ENCODE data around the gene CRYBG2. TPM values are rescaled to one million over a fixed set of nuclear protein-coding genes. Genes with fewer than 3 reads are reported as not detected.
"Not testable (repeated sequence)": the region's sequence is repeated elsewhere in the genome, so short reads cannot be mapped to it uniquely, and the experiment has no call there.

Gene CRYBG2
- total RNA-seq, 1 donor from 2014 or later, result 13.7 TPM

DNA sequence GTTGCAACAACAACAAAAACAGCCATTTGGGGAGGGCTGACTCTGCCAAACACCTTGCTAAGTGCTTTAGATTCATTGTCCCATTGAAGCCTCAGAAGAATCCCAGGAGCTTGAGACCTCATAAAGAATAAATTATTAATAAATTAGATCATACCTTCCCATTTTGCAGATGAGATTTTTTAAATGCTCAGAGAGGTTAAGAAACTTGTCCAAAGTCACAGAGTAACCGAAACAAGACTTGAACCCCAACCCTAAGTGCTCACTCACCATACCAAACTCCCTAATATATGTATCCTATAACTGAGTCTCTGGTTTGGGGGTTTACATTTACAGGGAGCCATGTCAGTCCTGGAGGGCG, 3.6 kb downstream of the CRYBG2 start:
- no peak for DNase-seq

DNA sequence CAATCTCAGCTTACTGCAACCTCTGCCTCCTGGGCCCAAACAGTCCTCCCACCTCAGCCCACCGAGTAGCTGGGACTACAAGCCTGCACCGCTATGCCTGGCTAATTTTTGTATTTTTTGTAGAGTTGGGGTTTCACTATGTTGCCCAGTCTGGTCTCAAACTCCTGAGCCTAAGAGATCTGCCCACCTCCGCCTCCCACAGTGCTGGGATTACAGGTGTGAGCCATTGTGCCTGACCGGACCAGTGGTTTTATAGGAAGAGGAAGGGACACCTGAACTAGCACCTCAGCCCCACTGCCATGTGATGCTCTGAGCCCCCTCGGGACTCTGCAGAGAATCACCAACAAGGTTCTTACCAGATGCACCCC, 4.1 kb downstream of the CRYBG2 start:
- no peak for DNase-seq

DNA sequence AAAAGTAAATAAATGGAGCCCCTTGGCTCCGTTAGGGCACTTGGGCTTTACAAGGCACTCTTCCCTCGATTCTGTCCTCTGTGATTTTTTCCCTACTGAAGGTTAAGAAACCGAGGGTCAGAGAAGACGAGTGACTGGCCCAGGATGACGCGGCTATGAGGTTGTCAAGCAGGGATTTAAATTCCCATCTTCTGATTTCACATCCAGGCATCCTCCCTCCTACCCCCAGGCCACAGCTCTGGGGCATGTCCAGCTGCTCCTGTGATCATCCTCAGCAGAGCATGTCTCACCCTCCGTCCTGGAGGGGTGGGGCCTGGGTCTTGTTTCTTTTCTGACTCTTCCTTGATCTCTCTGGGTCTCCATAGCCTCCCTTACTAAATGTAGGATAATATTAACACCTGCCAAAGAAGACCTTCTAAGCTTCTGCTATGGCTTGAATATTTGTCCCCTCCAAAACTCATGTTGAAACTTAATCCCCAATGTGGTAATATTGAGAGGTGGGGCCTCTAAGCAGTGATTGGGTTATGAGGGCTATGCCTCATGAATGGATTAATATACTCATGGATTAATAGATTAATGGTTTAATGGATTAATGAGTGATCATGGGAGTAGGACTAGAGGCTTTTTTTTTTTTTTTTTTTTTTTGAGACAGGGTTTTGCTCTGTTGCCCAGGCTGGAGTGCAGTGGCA, 4.6 kb downstream of the CRYBG2 start:
- DNase-seq, result no peak

DNA sequence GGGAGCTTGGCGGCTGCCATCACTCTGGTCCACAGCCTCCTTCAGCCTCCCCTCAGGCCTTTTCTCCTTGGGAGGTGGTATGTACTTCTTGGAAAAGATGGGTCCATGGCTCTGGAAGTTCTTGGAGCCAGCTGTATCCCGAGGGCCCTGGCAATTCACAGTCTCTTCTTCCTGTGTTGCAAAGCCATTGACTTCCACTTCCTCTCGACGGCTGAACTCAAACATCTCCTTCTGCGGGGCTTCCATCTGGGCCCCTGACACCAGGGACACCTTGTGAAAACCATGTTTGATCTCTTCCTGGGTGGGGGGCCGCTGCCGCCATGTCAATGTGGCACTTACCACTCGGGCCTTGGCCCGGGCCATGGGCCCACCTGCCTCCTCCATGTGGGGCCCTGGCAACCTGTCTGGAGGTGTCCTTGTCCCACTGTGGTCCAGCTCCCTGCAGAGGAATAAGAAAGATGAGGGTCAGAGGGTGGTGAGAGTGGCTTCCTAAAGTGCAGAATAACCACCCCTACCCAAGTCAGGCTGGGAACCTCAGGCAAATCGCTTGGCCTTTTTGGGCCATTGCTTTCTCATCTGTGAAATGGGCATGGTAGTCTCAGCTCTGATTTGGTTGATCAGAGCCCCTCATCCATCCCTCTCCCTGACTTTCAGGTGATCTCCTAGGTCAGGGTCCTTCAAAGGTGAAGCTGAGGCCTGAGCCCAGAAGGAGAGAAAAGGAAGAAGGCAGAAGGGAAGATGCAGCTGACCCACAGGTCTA, 7.5 kb downstream of the CRYBG2 start:
- no peak for DNase-seq

DNA sequence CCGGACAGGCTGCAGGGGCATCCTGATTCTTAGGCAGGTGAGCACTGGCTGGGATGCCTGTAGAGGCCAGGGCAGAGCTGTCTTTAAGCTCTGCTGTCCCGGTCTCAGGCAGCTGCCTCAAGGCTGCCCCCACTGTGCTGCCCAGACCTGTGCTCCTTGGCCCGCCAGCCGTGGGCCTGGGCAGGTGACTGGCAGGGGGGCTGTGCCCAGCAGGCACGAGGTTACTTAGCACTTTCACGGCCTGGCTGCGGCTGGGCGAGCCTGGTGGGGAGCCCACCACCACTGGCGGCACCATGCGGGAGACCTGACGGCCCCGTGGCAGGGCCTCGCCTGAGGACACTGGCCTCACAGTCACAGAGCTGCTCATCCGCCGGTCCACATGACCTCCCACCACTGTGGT, 8.2 kb downstream of the CRYBG2 start:
- DNase-seq, result no peak

DNA sequence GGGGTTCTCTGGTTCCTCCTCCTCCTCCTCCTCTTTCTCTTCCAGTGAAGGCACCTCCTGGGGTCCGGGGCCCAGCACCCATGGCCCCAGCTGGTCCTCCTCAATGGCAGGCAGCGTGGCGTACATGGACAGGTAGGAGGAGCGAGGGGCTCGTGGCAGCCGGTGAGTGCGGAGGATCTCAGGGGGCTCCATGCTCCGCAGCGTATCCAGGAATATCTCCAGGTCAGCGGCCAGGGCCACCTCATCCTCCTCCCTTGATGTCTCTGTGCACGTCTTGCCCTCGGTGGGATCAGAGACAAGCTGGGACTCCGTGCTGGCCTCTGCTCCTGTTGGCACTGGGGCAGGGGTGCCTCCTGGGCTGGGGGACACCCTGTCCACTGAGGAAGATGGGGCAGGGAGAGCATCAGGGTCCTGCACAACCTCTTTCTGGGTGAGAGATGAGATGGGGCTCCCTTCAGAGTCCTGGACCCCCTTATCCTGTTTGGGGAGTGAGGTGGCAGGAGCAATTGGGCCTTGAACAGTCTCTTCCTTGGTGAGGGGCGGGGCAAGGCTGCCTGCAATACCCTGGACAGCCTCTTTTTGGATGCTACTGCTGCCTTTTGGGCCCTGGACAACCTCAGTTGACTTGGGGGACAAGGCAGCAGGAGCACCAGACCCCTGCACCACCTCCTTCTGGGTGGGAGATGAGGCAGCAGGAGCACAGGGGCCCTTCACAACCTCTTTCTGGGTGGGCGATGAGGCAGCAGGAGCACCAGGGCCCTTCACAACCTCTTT, 9.6 kb downstream of the CRYBG2 start:
- DNase-seq, result no peak

DNA sequence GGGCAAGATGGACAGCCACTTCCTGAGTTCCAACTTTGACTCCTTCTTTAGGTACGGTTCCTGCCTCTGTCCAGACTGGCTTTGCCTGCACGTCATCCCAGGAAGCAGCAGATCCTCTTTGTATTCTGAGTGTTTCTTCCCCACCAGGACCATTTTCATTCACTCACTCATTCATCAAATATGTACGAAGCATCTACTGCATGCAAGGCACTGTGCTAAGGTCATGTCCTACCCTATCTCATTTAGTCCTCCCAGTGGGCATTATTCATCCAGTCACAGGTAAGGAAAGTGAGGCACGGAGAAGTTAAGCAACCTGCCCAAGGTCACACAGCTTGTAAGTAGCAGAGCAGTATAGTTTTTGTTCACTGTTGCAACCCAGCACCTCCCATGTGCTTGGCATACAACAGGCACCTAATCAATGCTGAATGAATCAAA, 13.9 kb downstream of the CRYBG2 start:
- DNase-seq, result no peak

DNA sequence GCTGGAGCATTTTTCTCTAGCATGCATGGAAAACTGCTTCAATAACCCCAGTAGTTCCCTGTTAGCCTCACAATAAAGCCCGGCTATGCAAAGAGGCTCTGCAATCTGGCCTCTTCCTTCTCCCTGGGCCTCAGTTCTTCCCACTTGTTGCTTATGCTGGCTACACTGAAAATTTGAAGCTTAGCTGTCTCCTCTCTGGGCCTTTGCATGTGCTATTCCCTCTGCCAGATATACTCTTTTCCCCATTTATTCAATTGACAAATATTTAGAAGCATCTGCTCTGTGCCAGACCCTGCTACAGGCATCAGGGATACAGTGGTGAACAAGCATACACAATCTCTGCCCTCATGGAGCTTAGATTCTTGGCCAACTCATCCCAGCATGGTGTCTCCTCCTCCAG, 15.3 kb downstream of the CRYBG2 start:
- DNase-seq, result no peak

DNA sequence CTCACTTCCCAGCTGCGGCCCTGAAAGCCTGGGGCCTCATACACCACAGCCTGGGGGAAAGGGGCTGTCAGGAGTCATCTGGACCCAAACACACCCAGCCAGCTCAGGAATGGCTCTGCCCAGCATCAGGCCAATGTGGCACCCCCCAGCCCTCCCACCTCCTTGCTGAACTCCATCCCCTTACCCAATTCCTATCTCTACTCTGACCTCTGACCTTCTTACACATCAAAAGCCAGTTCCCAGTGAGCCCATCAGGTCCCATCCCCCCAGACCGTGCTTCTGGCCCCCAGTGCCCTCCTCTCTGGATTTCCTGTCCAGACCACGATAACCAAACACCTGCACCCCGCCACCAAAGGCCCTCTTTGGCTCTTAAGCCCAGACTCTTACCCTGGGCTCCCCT, 16.3 kb downstream of the CRYBG2 start:
- DNase-seq, result no peak

DNA sequence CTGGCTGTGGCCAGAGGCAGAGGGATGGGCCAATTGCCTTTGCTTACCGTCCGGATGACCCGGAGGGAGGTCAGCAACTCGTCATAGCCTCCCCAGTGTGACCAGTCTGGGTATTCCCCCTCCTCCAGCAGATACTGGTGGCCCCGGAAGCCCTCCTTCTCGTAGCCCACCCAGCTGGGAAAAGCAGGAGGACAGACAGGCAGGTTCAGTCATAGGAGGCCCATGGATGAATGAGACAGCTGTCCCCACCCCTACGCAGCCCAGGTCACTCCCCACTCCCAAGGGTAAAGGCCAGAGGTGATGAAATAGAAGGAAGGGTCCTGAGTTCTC, 16.8 kb downstream of the CRYBG2 start:
- DNase-seq, result no peak

DNA sequence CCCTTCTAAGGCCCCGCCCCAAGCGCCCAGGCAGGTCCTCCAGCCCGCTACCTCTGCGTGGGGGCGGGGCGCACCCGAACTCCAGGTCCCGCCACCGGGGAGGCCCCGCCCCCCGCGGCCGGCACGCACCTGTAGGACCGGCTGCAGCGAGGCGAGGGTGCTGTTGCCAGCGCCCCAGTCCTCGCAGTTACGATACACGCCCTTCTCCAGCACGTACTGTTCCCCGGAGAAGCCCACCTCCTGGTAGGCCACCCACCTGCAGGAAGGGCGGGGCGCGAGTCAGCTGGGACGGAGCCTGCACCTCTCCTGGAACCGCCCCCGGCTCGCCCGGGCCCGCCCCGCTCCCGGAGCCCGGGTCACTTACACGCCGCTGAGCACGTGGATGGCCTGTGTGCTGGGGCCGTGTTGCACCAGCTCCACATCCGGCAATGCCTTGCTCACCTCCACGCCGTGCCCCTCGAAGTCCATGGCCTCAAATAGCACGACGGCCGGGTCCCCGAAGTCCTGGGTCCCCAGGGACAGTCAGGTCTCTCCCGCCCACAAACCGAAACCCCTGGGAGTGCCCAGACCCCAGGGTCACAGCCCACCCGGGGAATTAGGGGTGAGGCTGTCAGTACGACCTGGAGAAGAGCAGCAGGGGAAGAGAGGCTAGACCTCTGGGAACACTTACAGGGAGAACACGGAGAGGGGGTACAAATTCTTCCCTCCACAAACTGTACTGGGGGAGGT, 17.3 kb downstream of the CRYBG2 start:
- peak; percentile 63 for DNase-seq

DNA sequence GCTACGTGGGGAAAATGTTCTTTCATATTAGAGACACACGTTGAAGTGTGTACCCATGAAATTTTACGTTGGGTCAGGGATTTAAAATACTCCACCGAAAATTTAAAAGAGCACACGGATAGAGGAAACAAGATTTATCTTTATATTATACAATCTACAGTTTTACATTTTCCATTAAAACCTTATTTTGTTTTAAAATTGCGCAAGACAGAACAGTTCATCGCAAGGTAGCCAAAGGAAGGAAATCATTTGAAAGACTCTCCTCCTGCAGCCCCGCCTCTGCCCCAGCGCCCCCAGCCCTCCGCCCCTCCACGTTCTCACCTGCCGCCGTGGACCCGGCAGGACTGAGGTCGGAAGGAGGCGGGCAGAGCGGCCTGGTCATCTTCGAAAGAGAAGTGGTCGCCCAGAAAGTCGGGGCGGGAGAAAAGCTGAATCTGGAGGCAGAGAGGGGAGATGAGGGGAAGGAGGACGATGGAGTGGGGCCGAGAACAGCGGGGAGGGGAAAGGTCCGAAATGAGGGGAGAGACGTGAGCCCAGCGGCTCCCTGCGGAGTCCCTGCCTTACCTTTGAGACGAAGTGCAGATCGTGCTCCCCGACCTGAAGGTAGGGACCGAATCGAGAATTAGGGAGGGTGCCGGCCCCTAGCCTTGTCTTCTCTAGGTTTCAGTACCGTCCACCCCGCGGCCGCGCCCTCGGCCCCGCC, 18.0 kb downstream of the CRYBG2 start:
- DNase-seq, result no peak

DNA sequence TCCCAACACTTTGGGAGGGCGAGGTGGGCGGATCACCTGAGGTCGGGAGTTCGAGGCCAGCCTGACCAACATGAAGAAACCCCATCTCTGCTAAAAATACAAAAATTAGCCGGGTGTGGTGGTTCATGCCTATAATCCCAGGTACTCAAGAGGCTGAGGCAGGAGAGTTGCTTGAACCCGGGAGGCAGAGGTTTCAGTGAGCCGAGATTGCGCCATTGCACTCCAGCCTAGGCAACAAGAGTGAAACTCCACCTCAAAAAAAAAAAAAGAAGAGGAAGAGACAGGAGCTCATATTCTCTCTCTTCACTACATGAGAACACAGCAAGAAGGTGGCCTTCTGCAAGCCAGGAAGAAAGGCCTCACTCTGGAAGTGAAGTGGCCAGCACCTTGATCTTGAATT, 20.6 kb downstream of the CRYBG2 start:
- not testable (repeated sequence) for DNase-seq

DNA sequence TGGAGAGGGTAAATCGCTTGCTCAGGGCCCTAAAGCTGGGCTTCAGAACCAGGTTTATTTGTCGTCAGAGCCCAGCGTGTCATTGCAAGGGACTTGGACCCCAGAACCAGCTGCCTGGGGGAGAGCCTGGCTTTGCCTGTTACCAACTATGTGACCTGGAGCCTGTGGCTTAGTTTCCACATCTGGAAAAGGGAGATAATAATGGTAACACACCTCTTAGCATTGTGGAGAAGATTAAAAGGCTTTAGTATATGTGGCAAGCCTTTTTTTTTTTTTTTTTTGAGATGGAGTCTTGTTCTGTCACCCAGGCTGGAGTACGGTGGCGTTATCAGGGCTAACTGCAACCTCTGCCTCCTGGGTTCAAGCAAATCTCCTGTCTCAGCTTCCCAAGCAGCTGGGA, 23.7 kb downstream of the CRYBG2 start:
- no peak for DNase-seq

DNA sequence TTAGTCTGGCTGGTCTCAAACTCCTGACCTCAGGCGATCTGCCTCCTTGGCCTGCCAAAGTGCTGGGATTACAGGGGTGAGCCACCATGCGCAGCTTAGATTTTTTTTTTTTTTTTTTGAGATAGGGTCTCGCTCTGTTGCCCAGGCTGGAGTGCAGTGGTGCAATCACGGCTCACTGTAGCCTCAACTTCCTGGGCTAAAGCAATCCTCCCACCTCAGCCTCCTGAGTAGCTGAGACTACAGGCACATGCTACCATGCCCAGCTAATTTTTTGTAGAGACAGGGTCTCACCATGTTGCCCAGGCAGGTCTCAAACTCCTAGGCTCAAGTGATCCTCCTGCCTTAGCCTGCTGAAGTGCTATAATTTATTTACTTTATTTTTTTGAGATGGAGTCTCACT, 24.6 kb downstream of the CRYBG2 start:
- DNase-seq, result not testable (repeated sequence)

DNA sequence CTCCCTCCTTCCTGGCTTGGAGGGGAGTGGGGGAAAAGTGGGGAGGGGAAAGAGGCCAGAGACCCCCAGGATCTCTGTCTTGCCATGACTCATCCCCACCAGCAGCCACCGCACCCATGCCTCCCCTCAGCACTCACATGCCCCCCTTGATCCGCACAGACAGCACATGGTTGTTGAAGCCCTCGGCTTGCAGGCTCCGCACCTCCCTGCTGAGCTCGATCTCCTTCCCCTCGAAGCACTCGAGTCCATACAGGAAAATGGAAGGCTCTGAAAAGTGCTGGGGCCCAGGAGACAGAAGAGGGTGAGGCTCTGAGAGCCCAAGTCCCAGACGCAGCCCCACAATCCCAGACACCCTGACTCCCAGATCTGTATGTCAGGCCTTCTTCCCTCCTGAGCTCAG, 25.3 kb downstream of the CRYBG2 start:
- no peak for DNase-seq

DNA sequence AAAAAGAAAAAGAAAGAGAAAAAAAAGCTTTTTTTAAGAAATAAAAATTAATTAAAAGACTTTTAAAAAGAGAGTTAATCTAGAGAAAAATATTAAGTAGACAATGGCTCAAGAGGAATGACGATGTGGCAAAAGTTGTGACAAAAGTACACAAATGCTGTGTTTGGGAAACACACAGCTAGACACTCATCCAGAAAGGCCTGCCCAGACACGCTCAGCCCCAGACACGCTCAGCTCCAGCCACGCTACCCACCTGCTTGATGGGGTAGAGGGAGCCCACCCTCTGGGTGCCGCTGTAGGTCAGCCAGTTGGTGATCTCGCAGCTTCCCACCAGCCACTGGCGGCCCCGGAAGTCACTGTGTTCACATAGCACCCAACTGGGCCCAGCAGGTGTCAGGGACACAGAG, 26.0 kb downstream of the CRYBG2 start:
- peak; percentile 22 for DNase-seq

DNA sequence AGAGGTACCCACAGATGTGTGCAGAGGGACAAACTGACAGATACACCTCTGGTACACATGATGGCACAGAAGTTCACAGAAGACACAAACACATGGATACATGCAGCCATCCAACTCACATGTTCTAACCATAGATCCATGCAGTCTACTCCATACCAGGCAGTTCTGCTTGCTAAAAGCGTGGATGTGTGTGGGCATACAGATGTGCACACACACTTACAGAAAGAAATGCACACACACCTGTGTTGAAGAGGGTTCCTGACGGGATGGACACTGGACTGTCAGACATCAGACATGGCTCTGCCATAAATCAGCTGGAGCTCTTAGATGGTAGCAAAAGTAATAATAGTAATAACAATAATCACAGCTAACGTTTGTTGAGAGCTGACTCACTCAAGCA, 29.4 kb downstream of the CRYBG2 start:
- no peak for DNase-seq

DNA sequence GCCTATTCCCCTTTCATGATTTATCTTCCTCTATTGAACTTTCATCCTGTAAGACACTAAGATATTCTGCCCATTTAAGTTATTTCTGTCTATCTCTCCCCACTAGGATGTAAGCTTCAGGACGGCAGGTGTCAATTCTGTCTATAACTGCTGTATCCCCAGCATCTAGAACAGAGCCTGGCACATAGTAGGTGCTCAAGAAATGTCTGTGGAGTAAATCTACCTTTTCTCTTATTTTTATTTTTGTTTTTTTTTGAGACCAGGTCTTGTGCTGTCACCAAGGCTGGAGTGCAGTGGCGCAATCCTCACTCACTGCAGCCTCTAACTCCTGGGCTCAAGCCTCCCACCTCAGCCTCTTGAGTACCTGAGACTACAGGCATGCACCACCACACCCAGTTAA, 30.5 kb downstream of the CRYBG2 start:
- DNase-seq, result no peak

DNA sequence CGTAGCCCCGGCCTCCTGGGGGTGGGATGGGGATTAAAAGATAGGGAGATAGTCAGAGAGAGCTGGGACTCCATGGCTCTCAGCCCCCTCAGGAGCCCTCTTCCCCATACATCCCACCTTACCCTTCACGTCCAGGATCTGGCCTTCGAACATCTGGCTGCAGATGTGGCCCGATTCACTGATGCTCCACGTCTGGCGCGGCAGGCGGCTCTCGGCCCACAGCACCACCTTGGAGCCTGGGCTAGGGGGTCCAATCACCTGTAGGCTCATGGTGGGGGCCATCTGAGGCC, 31.9 kb downstream of the CRYBG2 start:
- DNase-seq, result no peak

DNA sequence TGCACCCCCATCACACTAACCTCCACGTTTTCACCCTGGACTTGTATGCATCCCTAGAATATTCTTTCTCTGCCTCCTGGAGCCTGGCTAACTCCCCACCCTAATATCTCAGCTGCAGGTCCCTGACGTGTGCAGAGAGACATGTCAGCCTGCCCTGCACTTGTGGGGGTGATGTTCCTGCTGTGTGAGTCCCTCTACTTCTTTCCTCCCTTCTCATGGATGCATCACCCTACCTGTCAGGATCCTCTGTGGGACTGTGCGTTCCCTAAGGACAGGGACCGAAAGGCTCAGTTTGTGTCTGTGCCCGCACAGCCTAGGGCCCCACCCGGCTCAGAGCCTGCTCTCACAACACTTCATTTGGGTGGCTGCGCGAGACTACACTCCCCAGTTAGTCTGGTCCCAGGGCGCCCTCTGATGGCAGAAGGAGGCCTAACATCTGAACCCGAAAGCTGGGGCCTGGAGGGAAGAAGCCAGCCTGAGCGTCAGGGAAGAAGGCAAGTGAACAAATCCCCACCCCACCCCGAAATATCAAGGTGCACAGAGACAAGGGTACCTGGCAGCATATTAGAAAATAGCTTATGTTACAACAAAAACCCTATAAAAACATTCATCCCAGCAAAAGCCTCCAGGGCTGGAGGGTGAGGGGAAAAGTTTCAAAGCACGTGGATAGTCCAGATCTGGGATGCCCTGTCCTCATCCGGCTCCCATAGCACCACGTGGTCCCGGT, 32.5 kb downstream of the CRYBG2 start:
- DNase-seq, result peak; percentile 95

DNA sequence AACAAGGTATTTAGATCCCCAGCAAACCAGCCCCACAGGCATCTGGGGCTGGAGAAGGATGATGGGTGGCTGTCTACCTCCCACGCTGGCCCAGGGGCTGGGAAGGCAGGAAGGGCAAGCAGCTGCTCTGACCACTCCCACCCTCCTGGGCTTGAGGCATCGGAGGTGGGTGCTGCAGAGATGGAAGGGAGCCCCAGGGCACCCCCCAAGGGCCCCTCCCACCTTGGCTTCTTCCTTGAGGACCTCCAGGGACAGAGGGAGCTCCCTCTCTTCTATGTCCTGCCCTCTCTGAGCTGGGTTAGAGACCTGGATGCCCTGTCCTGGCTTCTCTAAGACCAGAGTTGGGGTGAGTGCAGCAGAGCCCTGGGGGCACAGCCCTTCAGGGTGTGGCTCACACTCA, 33.0 kb downstream of the CRYBG2 start:
- no peak for DNase-seq

Data from tongue (tissue), 2 donors.